Tibial nerve (tissue), 3 donors: ENCODE measurements around the gene TGM2.

Experiments used
- CTCF ChIP-seq, 5 experiments: fragments of 200-600 bp in 3 of 5; fragments of 450-650 bp in 2 of 5; sonication (generic) in 3 of 5; IDR thresholded peaks; one replicate each; pipeline ENCODE4 v1.5.1; 2016 to 2019; ENCODE audit warnings: antibody characterized with exemption in 5 of 5, mild to moderate bottlenecking in 3 of 5, moderate library complexity in 2 of 5
- POLR2A ChIP-seq, 2 donors: fragments of 450-650 bp; IDR thresholded peaks; one replicate each; pipeline ENCODE4 v1.6.1; 2017; ENCODE audit warnings: antibody characterized with exemption in 2 of 2, mild to moderate bottlenecking in 2 of 2, moderate library complexity in 2 of 2

DNA sequence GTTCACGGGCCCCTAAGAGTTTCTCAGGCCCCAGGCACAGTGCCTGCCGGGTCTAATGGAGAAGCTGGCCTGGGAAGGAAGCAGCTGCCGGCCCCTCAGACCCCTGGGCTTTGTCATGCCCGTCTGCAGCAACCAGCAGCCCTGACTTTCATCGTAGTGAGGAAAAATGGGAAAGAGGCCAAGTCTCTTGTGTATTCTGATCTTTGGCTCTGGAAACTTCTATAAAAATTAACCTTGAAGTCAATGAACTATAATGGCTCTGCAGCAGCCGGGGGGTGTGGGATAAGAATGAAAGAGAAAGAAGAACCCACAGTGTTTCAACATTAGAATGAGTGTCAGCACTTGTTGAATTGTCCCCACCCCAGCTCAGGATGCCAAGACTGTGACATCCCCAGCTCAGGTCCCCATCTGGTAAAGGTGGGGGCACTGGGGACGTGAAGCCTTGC is 12.9 kb downstream of the TGM2 start:
- TF ChIP-seq CTCF (IDR thresholded peaks at IDR 0.05) (no peak), POLR2A (IDR thresholded peaks at IDR 0.05) (no peak)
